Hepatocyte (in vitro differentiated cells): ENCODE data around the gene ZNF652. TPM values are rescaled to one million over a fixed set of nuclear protein-coding genes. Genes with fewer than 3 reads are reported as not detected.

ENCODE experiments used
- DNase-seq: peaks from one replicate; pipeline ENCODE4 v3.0.0-alpha.2; 2016; ENCODE audit warnings: low spot score
- H2AFZ ChIP-seq: fragments of 200-600 bp; sonication (generic); 2 replicates; pipeline ENCODE4 v1.6.0; 2016; ENCODE audit warnings: antibody characterized with exemption, mild to moderate bottlenecking
- H3K27ac ChIP-seq: fragments of 200-600 bp; sonication (generic); 2 replicates; pipeline ENCODE4 v1.5.1; 2016; ENCODE audit warnings: mild to moderate bottlenecking
- H3K27me3 ChIP-seq: fragments of 200-600 bp; sonication (generic); 2 replicates; pipeline ENCODE4 v1.6.1; 2016
- H3K36me3 ChIP-seq: fragments of 200-600 bp; sonication (generic); replicated peaks from 2 replicates; pipeline ENCODE4 v1.5.1; 2016; ENCODE audit warnings: low read depth; ENCODE audit not compliant: insufficient read depth
- H3K4me1 ChIP-seq: fragments of 200-600 bp; sonication (generic); 2 replicates; pipeline ENCODE4 v1.5.1; 2016; ENCODE audit warnings: mild to moderate bottlenecking, moderate library complexity; ENCODE audit not compliant: insufficient read depth
- H3K4me2 ChIP-seq: fragments of 200-600 bp; sonication (generic); 2 replicates; pipeline ENCODE4 v1.6.0; 2016
- H3K4me3 ChIP-seq: fragments of 200-600 bp; sonication (generic); 2 replicates; pipeline ENCODE4 v1.5.1; 2016; ENCODE audit warnings: mild to moderate bottlenecking
- H3K79me2 ChIP-seq: fragments of 200-600 bp; sonication (generic); 2 replicates; pipeline ENCODE4 v1.6.0; 2017; ENCODE audit warnings: mild to moderate bottlenecking
- H3K9me2 ChIP-seq: fragments of 200-600 bp; sonication (generic); replicated peaks from 2 replicates; pipeline ENCODE4 v1.6.0; 2017; ENCODE audit warnings: mild to moderate bottlenecking; ENCODE audit not compliant: insufficient read depth
- H3K9me3 ChIP-seq: fragments of 200-600 bp; sonication (generic); 2 replicates; pipeline ENCODE4 v1.5.1; 2016; ENCODE audit warnings: low read depth, mild to moderate bottlenecking
- H4K20me1 ChIP-seq: fragments of 200-600 bp; sonication (generic); 2 replicates; pipeline ENCODE4 v1.6.0; 2016; ENCODE audit warnings: mild to moderate bottlenecking; ENCODE audit not compliant: insufficient read depth, poor library complexity, severe bottlenecking
- EZH2 ChIP-seq: fragments of 200-600 bp; sonication (generic); IDR thresholded peaks from 2 replicates; pipeline ENCODE4 v1.6.1; 2016; ENCODE audit warnings: antibody characterized with exemption, mild to moderate bottlenecking, borderline replicate concordance
- EZH2phosphoT487 ChIP-seq: fragments of 200-600 bp; sonication (generic); IDR thresholded peaks from one replicate; pipeline ENCODE4 v1.6.1; 2018; ENCODE audit warnings: antibody characterized with exemption, mild to moderate bottlenecking, low read depth, moderate library complexity; ENCODE audit not compliant: unreplicated experiment, severe bottlenecking
- WGBS: methylation state at CpG from one replicate; pipeline ENCODE4 v1.1.6; 2016; ENCODE audit warnings: low lambda C conversion rate; ENCODE audit errors: missing lambda C conversion rate; 5-methylcytosine and 5-hydroxymethylcytosine counted together
- polyA plus RNA-seq: library from polyadenylated mRNA; unstranded; fragments of >200 nt; fragmentation: Nextera tagmentation; extraction: Ambion mirVana; gene quantifications from 2 replicates; pipeline ENCODE4 v1.2.1, GENCODE V29; 2016
- total RNA-seq: library from RNA; depleted of rRNA; stranded (reverse); fragments of >200 nt; gene quantifications from 2 replicates; pipeline ENCODE4 v1.2.3, GENCODE V29; 2014
- TF ChIP-seq, protein P1 (sequence below): fragments of 200-600 bp; sonication (generic); IDR thresholded peaks from 2 replicates; pipeline ENCODE4 v1.5.1; 2016; ENCODE audit warnings: antibody characterized with exemption, mild to moderate bottlenecking; ENCODE audit not compliant: poor library complexity

The ZNF652 gene
- total and polyA plus RNA-seq, 2 experiments from 2014 or later = 23.0 to 55.6 TPM

DNA sequence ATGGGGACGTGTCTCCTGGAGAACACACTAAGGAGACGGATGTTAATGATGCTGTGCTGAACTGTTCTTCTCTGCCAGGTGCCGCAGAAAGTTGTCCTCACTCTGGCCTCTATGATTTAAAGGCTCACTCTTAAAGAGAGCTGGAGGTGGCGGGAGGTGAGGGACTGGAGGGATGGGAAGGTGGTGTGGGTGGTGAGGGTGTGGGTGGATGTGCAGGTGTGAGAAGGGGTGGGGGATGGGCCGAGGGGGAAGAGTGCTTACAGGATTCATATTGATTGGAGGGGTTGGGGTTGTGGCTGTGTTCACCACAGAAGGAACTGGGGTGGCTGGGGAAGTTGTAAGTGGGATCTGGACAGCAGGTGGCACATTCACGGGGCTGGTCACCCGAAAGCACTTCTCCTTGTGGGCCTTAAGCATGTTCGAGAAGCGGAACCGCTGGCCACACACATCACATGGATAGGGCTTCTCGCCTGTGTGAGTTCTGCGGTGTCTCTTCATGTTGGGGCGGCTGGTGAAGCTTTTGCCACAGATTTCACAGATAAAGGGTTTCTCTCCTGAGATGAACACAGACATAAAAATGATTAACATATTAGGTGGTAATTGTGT lies 63.6 kb downstream of the ZNF652 start:
- TF ChIP-seq EZH2phosphoT487 (no peak), EZH2 (no peak)
- TF ChIP-seq, protein P1, sequence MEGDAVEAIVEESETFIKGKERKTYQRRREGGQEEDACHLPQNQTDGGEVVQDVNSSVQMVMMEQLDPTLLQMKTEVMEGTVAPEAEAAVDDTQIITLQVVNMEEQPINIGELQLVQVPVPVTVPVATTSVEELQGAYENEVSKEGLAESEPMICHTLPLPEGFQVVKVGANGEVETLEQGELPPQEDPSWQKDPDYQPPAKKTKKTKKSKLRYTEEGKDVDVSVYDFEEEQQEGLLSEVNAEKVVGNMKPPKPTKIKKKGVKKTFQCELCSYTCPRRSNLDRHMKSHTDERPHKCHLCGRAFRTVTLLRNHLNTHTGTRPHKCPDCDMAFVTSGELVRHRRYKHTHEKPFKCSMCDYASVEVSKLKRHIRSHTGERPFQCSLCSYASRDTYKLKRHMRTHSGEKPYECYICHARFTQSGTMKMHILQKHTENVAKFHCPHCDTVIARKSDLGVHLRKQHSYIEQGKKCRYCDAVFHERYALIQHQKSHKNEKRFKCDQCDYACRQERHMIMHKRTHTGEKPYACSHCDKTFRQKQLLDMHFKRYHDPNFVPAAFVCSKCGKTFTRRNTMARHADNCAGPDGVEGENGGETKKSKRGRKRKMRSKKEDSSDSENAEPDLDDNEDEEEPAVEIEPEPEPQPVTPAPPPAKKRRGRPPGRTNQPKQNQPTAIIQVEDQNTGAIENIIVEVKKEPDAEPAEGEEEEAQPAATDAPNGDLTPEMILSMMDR = no peak
- no peak for DNase-seq
- Histone ChIP-seq H3K4me2 (no peak overlapping the region), H3K27me3 (no peaks in the 10 kb centered on the region), H3K36me3 (no peaks in the 10 kb centered on the region), H3K9me2 (no peaks in the 10 kb centered on the region), H3K4me1 (no peaks in the 10 kb centered on the region), H4K20me1 (no peaks in the 10 kb centered on the region), H3K27ac (no peak overlapping the region), H3K79me2 (no peaks in the 10 kb centered on the region), H3K9me3 (no peaks in the 10 kb centered on the region), H2AFZ (no peak overlapping the region), H3K4me3 (no peak overlapping the region)
- WGBS = 94% methylated on average over 12 of the region's 13 CpGs

DNA sequence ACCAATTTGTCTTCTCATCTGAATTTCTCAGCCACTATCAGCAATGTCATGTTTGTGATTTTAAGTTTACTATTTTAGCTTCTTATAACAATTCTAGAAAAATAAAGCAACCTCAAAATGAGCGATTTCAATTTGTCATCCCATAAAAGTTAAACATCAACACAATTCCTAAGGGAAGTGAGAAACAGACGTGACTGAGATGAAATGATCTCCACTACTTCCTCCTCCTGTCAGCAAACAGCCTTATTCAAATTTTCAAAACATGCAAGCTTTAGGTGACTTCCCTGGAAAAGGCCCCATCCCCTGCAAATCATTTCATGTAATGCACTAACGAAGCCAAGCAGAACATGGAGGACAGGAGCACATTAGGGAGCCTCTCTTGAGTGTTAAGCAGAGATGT lies 64.9 kb downstream of the ZNF652 start:
- TF ChIP-seq, protein P1 = no peak
- no peak for TF ChIP-seq EZH2phosphoT487
- Histone ChIP-seq H3K27ac (no peak overlapping the region), H3K4me3 (no peak overlapping the region), H3K4me2 (no peak overlapping the region), H4K20me1 (no peaks in the 10 kb centered on the region), H2AFZ (no peak overlapping the region), H3K4me1 (no peaks in the 10 kb centered on the region), H3K27me3 (no peaks in the 10 kb centered on the region), H3K36me3 (no peaks in the 10 kb centered on the region), H3K9me3 (no peaks in the 10 kb centered on the region), H3K9me2 (no peaks in the 10 kb centered on the region), H3K79me2 (no peaks in the 10 kb centered on the region)
- 70% methylated on average over 3 of the region's 3 CpGs for WGBS
- no peak for DNase-seq

DNA sequence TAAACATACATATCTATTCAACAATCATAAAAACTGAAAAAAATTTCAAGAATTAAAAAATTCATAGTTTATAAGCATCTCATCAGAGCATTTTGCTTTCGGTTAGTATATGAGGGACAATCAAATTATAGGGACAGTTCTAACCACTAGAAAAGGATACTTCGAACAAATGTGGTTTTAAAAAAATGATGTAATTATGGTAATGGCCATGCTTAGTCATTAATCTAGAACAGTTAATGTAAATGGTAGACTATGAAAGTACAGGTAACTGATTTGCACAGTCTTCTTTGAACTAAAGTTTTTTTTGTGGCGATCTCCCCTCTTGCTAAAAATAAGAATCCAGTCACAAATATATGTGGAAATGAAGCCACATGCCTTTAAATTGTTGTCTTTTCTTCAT lies 67.9 kb downstream of the ZNF652 start:
- Histone ChIP-seq H3K4me2 (no peak overlapping the region), H3K36me3 (no peaks in the 10 kb centered on the region), H3K4me1 (no peaks in the 10 kb centered on the region), H4K20me1 (no peaks in the 10 kb centered on the region), H3K27me3 (no peaks in the 10 kb centered on the region), H3K27ac (no peak overlapping the region), H3K4me3 (no peak overlapping the region), H3K79me2 (no peaks in the 10 kb centered on the region), H2AFZ (no peak overlapping the region), H3K9me2 (no peaks in the 10 kb centered on the region), H3K9me3 (no peaks in the 10 kb centered on the region)
- TF ChIP-seq EZH2phosphoT487 (no peak), EZH2 (no peak)
- TF ChIP-seq, protein P1 = no peak
- DNase-seq = no peak
- 93% methylated on average over 3 of the region's 3 CpGs for WGBS

DNA sequence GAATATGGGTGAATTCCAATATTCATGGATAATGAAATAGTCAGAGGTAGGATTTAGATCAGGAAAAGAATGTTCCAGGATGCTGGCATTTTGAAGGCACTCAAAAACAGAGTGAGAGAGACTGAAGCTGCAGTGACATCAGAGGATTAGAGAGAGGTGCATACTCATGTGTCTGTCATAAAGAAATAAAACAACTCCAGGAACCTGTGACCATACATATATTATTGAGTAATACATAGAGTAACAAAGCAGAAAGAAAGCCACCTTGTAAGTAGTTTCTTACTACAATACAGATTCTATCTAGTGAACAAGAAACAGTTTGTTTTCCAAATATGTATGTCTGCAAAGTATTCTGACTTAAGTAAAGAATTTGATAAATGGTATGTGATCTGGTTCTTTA lies 69.1 kb downstream of the ZNF652 start:
- Histone ChIP-seq H3K4me3 (no peak overlapping the region), H3K27ac (no peak overlapping the region), H4K20me1 (no peaks in the 10 kb centered on the region), H3K4me1 (no peaks in the 10 kb centered on the region), H3K9me2 (no peaks in the 10 kb centered on the region), H3K9me3 (no peaks in the 10 kb centered on the region), H3K27me3 (no peaks in the 10 kb centered on the region), H2AFZ (no peak overlapping the region), H3K79me2 (no peaks in the 10 kb centered on the region), H3K4me2 (no peak overlapping the region), H3K36me3 (no peaks in the 10 kb centered on the region)
- DNase-seq = no peak
- TF ChIP-seq EZH2 (no peak), EZH2phosphoT487 (no peak)
- TF ChIP-seq, protein P1 = no peak
